Subcutaneous adipose tissue (tissue), 4 donors: ENCODE measurements around the gene TMEM255B. TPM values are rescaled to one million over a fixed set of nuclear protein-coding genes. Genes with fewer than 3 reads are reported as not detected.

Experiments used
- total RNA-seq, 4 donors: library from RNA; depleted of rRNA; stranded (reverse); fragments of >200 nt; gene quantifications; one replicate each; pipeline ENCODE4 v1.1.0, GENCODE V29; 2016
- TF ChIP-seq, protein P1 (sequence below): fragments of 450-650 bp; IDR thresholded peaks from one replicate; pipeline ENCODE4 v1.5.1; 2016; ENCODE audit warnings: low read depth, mild to moderate bottlenecking, control low read depth, antibody characterized with exemption, moderate library complexity

TMEM255B gene
- total RNA-seq, 4 donors from 2014 or later = 1.5 to 19.2 (median 5.2) TPM

DNA sequence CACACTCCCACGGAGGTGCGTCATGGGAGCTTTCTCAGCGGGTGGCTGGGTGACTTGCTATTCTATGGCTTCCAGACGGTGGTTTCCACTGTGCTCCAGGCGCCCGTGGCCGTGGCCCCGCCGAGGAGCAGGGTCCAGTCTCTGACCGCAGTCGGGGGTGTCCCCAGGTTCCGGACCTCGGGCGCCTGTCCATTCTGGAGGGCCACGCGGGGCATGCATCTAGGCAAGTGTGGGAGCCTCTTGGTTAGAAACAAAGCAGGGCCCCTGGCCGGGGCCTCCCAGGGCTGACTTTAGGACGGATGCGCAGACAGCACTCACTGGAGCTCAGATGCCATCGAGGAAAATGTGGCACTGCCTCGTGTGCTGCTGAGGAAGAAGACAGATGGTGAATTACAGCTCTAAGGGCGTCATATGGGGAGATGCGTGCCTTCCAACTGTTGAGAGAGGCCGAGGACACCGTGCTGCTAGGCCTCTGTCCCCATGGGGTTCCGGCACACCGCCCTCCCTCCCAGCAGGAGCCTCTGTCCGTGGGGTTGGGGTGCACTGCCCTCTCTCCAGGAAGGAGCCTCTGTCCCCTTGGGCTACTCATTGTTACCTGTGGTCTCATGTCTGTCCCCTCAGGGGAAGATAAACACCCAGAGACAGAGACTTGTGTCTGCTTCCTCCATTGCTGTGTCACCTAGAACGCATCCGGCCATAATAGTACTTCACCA lies 38.1 kb downstream of the TMEM255B start:
- TF ChIP-seq, protein P1, sequence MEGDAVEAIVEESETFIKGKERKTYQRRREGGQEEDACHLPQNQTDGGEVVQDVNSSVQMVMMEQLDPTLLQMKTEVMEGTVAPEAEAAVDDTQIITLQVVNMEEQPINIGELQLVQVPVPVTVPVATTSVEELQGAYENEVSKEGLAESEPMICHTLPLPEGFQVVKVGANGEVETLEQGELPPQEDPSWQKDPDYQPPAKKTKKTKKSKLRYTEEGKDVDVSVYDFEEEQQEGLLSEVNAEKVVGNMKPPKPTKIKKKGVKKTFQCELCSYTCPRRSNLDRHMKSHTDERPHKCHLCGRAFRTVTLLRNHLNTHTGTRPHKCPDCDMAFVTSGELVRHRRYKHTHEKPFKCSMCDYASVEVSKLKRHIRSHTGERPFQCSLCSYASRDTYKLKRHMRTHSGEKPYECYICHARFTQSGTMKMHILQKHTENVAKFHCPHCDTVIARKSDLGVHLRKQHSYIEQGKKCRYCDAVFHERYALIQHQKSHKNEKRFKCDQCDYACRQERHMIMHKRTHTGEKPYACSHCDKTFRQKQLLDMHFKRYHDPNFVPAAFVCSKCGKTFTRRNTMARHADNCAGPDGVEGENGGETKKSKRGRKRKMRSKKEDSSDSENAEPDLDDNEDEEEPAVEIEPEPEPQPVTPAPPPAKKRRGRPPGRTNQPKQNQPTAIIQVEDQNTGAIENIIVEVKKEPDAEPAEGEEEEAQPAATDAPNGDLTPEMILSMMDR = no peak

DNA sequence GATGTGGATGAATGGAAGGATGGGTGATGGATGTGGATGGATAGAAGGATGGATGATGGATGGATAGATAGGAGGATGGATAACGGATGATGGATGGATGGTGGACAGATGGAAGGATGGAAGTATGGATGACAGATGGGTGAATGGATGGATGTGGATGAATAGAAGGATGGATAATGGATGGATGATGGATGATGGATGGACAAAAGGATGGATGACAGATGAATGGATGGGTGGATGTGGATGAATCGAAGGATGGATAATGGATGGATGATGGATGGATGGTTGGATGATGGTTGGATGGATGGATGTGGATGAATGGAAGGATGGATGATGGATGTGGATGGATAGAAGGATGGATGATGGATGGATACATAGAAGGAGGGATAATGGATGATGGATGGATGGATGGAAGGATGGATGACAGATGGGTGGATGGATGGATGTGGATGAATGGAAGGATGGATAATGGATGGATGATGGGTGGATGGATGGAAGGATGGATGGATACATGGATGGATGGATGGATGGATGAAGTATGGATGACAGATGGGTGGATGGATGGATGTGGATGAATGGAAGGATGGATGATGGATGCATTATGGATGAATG lies 39.3 kb downstream of the TMEM255B start:
- TF ChIP-seq, protein P1 = no peak

GRCh38 chr13:113800576-113800926 lies 41.5 kb downstream of the TMEM255B start:
- TF ChIP-seq, protein P1 = no peak

DNA sequence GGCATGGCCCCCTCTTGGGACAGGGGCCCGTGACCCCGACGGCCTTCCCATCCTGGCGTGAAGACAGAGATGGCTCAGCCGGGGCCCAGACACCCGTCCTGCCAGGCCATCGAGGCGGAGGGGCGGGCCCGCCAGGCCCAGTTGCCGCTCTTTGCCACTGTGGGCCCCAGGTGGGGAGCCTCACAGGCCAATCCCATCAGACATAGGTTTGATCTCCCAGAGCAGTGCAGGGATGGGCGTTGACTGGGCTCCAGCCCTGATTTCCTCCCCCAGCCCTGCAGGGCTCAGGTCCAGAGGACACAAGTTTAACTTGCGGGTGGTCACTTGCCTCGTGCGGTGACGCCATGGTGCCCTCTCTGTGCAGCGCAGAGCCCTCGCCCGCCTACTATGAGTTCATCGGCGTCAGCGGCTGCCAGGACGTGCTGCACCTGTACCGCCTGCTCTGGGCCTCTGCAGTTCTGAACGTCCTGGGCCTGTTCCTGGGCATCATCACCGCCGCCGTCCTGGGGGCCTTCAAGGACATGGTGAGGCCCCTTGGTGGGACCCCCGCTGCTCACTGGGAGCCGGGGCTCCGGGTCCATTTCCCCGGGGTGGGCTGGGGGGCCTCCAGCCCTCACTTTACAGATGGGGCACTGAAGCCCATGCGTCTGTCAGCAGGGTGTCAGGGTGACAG lies 42.4 kb downstream of the TMEM255B start:
- TF ChIP-seq, protein P1 = no peak

DNA sequence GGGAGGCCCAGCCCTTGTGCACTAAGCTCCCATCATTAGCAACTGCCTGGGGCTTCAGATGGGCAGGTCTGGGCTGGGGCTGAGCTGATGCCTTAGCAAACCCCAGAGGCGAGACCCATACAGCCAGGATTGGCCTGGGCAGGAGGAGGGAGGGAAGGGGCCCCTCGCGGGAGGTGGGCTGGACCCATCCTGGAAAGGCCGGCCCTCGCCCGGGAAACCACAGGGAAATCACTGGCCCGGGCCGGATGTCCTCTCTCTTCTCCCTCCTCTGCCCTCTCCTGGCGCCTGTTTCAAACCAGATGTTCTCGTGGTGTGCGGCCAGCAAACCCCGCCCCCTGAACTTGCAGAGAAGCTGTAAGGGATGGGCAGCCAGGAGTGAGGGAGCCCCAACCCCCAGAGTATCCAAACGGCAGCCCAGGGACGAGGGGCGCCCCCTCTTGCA lies 43.1 kb downstream of the TMEM255B start:
- TF ChIP-seq, protein P1 = no peak

DNA sequence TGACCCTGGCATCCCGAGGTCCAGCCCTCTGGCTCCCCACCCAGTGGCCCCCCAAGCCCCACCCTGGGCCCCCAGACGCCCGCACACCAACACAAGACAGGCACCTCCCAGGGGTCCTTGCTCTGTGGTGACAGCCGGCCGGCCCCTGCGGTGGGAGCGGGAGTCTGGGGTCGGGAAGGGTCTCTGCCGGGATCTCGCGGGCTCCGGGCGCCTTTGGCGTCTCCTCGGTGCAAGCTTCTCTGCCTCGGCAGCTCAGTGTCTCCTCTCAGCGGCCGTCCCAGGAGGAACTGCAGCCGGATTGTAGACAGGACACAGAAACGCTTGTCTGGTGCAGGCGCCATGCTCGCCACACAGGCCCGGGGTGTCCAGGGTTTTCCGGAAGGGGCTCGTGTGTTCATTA lies 43.7 kb downstream of the TMEM255B start:
- TF ChIP-seq, protein P1 = no peak

DNA sequence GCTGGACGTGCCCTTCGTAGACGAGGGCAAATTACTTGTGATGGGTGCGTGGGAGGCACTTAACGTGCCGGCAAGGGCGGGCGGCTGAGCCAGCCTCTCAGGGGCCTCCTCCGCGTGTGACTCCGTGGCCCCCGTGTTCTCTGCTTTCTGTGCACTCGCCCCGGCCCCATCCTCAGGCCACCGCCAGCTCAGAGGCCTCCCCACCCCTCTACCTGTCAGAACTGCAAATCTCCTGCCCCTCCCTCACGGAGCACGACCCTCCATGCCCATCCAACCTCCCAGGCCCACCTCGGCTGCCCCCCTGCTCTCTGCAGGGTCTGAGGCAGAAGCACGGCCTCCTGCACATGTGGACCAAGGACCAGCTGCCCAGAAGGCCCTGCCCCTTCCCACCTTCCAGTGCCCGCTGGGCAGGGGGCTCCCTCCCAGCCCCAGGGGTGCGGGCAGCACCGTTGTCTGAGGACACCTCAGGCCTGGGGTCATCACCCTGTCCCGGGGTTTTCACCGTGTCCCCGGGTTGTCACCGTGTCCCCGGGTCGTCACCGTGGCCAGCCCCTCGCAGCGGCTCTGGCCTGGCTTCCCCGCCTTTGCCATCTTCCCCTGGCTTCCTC lies 44.5 kb downstream of the TMEM255B start:
- TF ChIP-seq, protein P1 = no peak
